Bronchus fibroblast of lung (primary cell): ENCODE results near the gene ETFBKMT. TPM values are rescaled to one million over a fixed set of nuclear protein-coding genes. Genes with fewer than 3 reads are reported as not detected.

ENCODE experiments used
- total RNA-seq: library from RNA; depleted of rRNA; stranded (reverse); fragments of >200 nt; gene quantifications from 2 replicates; pipeline ENCODE4 v1.2.3, GENCODE V29; 2015

The ETFBKMT gene, protein sequence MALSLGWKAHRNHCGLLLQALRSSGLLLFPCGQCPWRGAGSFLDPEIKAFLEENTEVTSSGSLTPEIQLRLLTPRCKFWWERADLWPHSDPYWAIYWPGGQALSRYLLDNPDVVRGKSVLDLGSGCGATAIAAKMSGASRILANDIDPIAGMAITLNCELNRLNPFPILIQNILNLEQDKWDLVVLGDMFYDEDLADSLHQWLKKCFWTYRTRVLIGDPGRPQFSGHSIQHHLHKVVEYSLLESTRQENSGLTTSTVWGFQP
- total RNA-seq, result 1.8 and 2.2 TPM in 2 replicates

GRCh38 chr12:31659087-31659942 is at the start of gene ETFBKMT:
ETFBKMT (plus strand) TSS chr12:31659688; CDS start chr12:31661954, 2,266 bp downstream.

Other genes with a start within 250 kb of the ETFBKMT start
- gene DENND5B, start 68.6 kb upstream of the ETFBKMT start, total RNA-seq, result 4.5 and 5.6 TPM in 2 replicates
- gene AMN1, start 69.3 kb downstream of the ETFBKMT start, total RNA-seq, result 8.9 and 9.2 TPM in 2 replicates